Endothelial cell of umbilical vein (primary cell): Measurements from ENCODE around the gene ABR. TPM values are rescaled to one million over a fixed set of nuclear protein-coding genes. Genes with fewer than 3 reads are reported as not detected.

Source experiments
- BruUV-seq: library from RNA; stranded (reverse); fragments of 400-500 nt; replicated peaks from 2 replicates; lab custom pipeline; 2021; lab: Mats Ljungman, UMichigan
- CTCF ChIA-PET: fragments of 300-600, 350-600 bp; sonication (Branson Sonifier 250); formaldehyde crosslinking; loops from one replicate; lab custom pipeline; 2021; ENCODE audit warnings: antibody characterized with exemption, inconsistent platforms; lab: Charles Lee
- POLR2A ChIA-PET: fragments of 300-600, 350-600 bp; sonication (Branson Sonifier 250); formaldehyde crosslinking; loops from one replicate; lab custom pipeline; 2021; ENCODE audit warnings: antibody characterized with exemption, inconsistent platforms; lab: Charles Lee
- DNase-seq: peaks from one replicate; pipeline ENCODE4 v3.0.0-alpha.2; 2011; ENCODE audit warnings: low read depth, low spot score
- FAIRE-seq: peaks from 2 replicates; lab custom pipeline; 2011; peaks lifted over from hg19 to GRCh38; lab: Jason Lieb, UNC
- H2AFZ ChIP-seq: 2 replicates; pipeline ENCODE4 v1.6.0; 2012; ENCODE audit warnings: low read depth, low read length, control low read depth, inconsistent platforms
- H3K27ac ChIP-seq: 2 replicates; pipeline ENCODE4 v1.5.1; 2011; ENCODE audit warnings: low read depth, mild to moderate bottlenecking, control low read depth, low read length, moderate library complexity; ENCODE audit not compliant: insufficient read depth
- H3K27me3 ChIP-seq, 2 experiments: 2 replicates each; pipeline versions ENCODE4 v1.6.0 to v1.6.1; 2011; ENCODE audit warnings: low read length in 2 of 2, mixed read lengths in 1 of 2; ENCODE audit not compliant: control insufficient read depth in 2 of 2, insufficient read depth in 2 of 2
- H3K36me3 ChIP-seq, 2 experiments: 2 replicates in 1 of 2; 3 replicates in 1 of 2; pipeline ENCODE4 v1.5.1; 2011; ENCODE audit warnings: low read length in 2 of 2, mild to moderate bottlenecking in 1 of 2, moderate library complexity in 1 of 2; ENCODE audit not compliant: control insufficient read depth in 2 of 2, insufficient read depth in 2 of 2; ENCODE audit errors: extremely low read depth in 1 of 2
- H3K4me1 ChIP-seq: 3 replicates; pipeline ENCODE4 v1.5.1; 2011; ENCODE audit warnings: mild to moderate bottlenecking, low read length; ENCODE audit not compliant: control insufficient read depth, insufficient read depth; ENCODE audit errors: extremely low read depth
- H3K4me2 ChIP-seq: 2 replicates; pipeline ENCODE4 v1.6.1; 2011; ENCODE audit warnings: low read length, control low read depth, mixed read lengths; ENCODE audit not compliant: insufficient read depth
- H3K4me3 ChIP-seq, 3 experiments: fragments of 200-600 bp in 1 of 3; sonication (generic), shearing (Covaris generic) in 1 of 3; replicated peaks in 1 of 3; 2 replicates each; pipeline ENCODE4 v1.5.1; 2011 to 2016; ENCODE audit warnings: control low read depth in 3 of 3, low read length in 3 of 3, mild to moderate bottlenecking in 2 of 3, inconsistent platforms in 1 of 3, low read depth in 1 of 3, moderate library complexity in 1 of 3; ENCODE audit not compliant: insufficient read depth in 1 of 3
- H3K79me2 ChIP-seq: 2 replicates; pipeline ENCODE4 v1.6.0; 2012; ENCODE audit warnings: low read length, inconsistent platforms; ENCODE audit not compliant: control insufficient read depth, insufficient read depth
- H3K9ac ChIP-seq: replicated peaks from 2 replicates; pipeline ENCODE3; 2011; ENCODE audit warnings: low read length, control low read depth; ENCODE audit not compliant: insufficient read depth; ENCODE audit errors: extremely low read depth
- H3K9me1 ChIP-seq: replicated peaks from 3 replicates; pipeline ENCODE4 v1.6.0; 2011; ENCODE audit warnings: mild to moderate bottlenecking, low read length; ENCODE audit not compliant: control insufficient read depth, insufficient read depth; ENCODE audit errors: extremely low read depth
- H3K9me3 ChIP-seq: replicated peaks from 2 replicates; pipeline ENCODE4 v1.5.1; 2012; ENCODE audit warnings: low read length, inconsistent platforms; ENCODE audit not compliant: control insufficient read depth, insufficient read depth
- H4K20me1 ChIP-seq: replicated peaks from 2 replicates; pipeline ENCODE3; 2011; ENCODE audit warnings: mild to moderate bottlenecking, low read length; ENCODE audit not compliant: control insufficient read depth, insufficient read depth; ENCODE audit errors: extremely low read depth
- CTCF ChIP-seq, 2 donors: IDR thresholded peaks; 1 replicate in 1 of 2; 2 replicates in 1 of 2; pipeline ENCODE4 v1.5.1; 2011; ENCODE audit warnings: low read length in 2 of 2, mild to moderate bottlenecking in 2 of 2, moderate library complexity in 2 of 2, control low read depth in 1 of 2, inconsistent platforms in 1 of 2, low read depth in 1 of 2; ENCODE audit not compliant: insufficient read depth in 1 of 2; ENCODE audit errors: extremely low read depth in 1 of 2
- EZH2 ChIP-seq: IDR thresholded peaks from 2 replicates; pipeline ENCODE4 v1.6.1; 2012; ENCODE audit warnings: borderline replicate concordance, low read depth, mild to moderate bottlenecking, moderate library complexity, low read length, inconsistent platforms; ENCODE audit not compliant: severe bottlenecking
- FOS ChIP-seq: IDR thresholded peaks from 2 replicates; pipeline ENCODE4 v1.6.1; 2011; ENCODE audit warnings: mild to moderate bottlenecking, low read length, moderate library complexity, borderline replicate concordance; ENCODE audit not compliant: insufficient read depth
- GATA2 ChIP-seq: IDR thresholded peaks from 2 replicates; pipeline ENCODE4 v1.7.0; 2011; ENCODE audit warnings: low read depth, mild to moderate bottlenecking, moderate library complexity, mixed read lengths, low read length; ENCODE audit not compliant: insufficient read length, insufficient read depth
- JUN ChIP-seq: IDR thresholded peaks from 2 replicates; pipeline ENCODE4 v1.6.1; 2011; ENCODE audit warnings: borderline replicate concordance, low read depth; ENCODE audit not compliant: insufficient read length, insufficient read depth
- MAX ChIP-seq: IDR thresholded peaks from 2 replicates; pipeline ENCODE4 v1.6.1; 2011; ENCODE audit not compliant: insufficient read depth, insufficient read length
- MYC ChIP-seq: IDR thresholded peaks from one replicate; pipeline ENCODE4 v1.6.1; 2011; ENCODE audit warnings: mild to moderate bottlenecking, low read depth, low read length
- POLR2A ChIP-seq: IDR thresholded peaks from 2 replicates; pipeline ENCODE4 v1.6.1; 2012; ENCODE audit warnings: low read depth, mild to moderate bottlenecking, control low read depth, low read length
- POLR2AphosphoS5 ChIP-seq: IDR thresholded peaks from 2 replicates; pipeline ENCODE4 v1.6.1; 2012; ENCODE audit warnings: low read depth, mild to moderate bottlenecking, control low read depth, low read length, moderate library complexity; ENCODE audit not compliant: insufficient read depth
- dilution Hi-C: fragments of 300-500 bp; cut with MboI; formaldehyde crosslinking; loops from one replicate; pipeline ENCODE4 v1.15.0; 2019; ENCODE audit warnings: low sequenced_read_pairs; ENCODE audit not compliant: extremely low pct_ligation_motif_present
- intact Hi-C: fragments of 100-400 bp; cut with micrococcal nuclease; formaldehyde crosslinking; loops from one replicate; pipeline ENCODE4 v1.10.0; 2022
- polyA plus RNA-seq, 4 experiments: library from polyadenylated mRNA; depleted of rRNA in 3 of 4; stranded (reverse) in 3 of 4; unstranded in 1 of 4; fragments of >200 nt; gene quantifications; 2 replicates each; pipeline versions ENCODE4 v1.2.1 to v1.2.3, GENCODE V29; 2011 to 2012; ENCODE audit warnings: missing spikeins in 1 of 4
- total RNA-seq: library from RNA; stranded (reverse); gene quantifications from 2 replicates; pipeline ENCODE4 v1.2.3, GENCODE V29; 2021

ABR gene
- total and polyA plus RNA-seq, 2 donors (not counting 3 experiments of a cell fraction or from before 2014, with no cell fraction given) = 83.5 to 96.8 TPM

- Histone ChIP-seq H2AFZ (no peak overlapping the region), H4K20me1 (no peaks in the 10 kb centered on the region), H3K9me3 (no peaks in the 10 kb centered on the region), H3K9ac (no peak overlapping the region), H3K4me1 (peaks cover 3% of the 10 kb centered on the region), H3K4me3 (no peak overlapping the region), H3K27ac (no peak overlapping the region), H3K27me3 (peaks cover 6 to 9% of the 10 kb centered on the region in 2 experiments), H3K9me1 (no peaks in the 10 kb centered on the region), H3K36me3 (no peaks in the 10 kb centered on the region), H3K4me2 (no peak overlapping the region), H3K79me2 (no peaks in the 10 kb centered on the region)
- TF ChIP-seq JUN (no peak), POLR2AphosphoS5 (no peak), POLR2A (no peak), CTCF (IDR thresholded peaks at IDR 0.05; ENCODE audit: extremely low read depth in 1 of 2, insufficient read depth in 1 of 2, low read depth in 1 of 2, low read length in 2 of 2) (no peak), FOS (no peak), GATA2 (no peak), MYC (no peak), MAX (no peak), EZH2 (no peak)
- DNase-seq = peak; percentile 40
- intact Hi-C loops (no loop called here), dilution Hi-C loops (no loop called here)
- ChIA-PET CTCF (interaction anchor here (0.6 to 12.9 kb wide), 6 partner anchors 10 to 691 kb away, joined by 3 to 260 read pairs (median 44); no protein-coding TSS in a partner anchor), POLR2A (no interaction called here)
- no TSS peak for BruUV-seq
- no peak for FAIRE-seq
Observed at GRCh38 chr17:1188812-1189504, 9.2 kb upstream of the ABR start.
